H1 (cell line): Measurements from ENCODE around the gene GET3. TPM values are rescaled to one million over a fixed set of nuclear protein-coding genes. Genes with fewer than 3 reads are reported as not detected.

Source experiments
- GABPA ChIP-seq: IDR thresholded peaks from 2 replicates; pipeline ENCODE4 v1.6.1; 2011; ENCODE audit warnings: mild to moderate bottlenecking, low read length, moderate library complexity, borderline replicate concordance; ENCODE audit not compliant: insufficient read depth
- JUN ChIP-seq: IDR thresholded peaks from 2 replicates; pipeline ENCODE4 v1.6.1; 2011; ENCODE audit warnings: low read depth, mild to moderate bottlenecking, improper control_type of control experiment, low read length
- polyA plus RNA-seq, 7 experiments: library from polyadenylated mRNA; depleted of rRNA in 3 of 7; stranded (reverse) in 5 of 7; unstranded in 2 of 7; fragments of >200 nt in 5 of 7; fragments of 200-250 nt in 2 of 7; gene quantifications; 1 replicate in 5 of 7; 2 replicates in 1 of 7; 4 replicates in 1 of 7; pipeline versions ENCODE4 v1.2.1 to v1.2.3, GENCODE V29; 2011 to 2013; ENCODE audit warnings: missing spikeins in 2 of 7, mixed read lengths in 2 of 7
- total RNA-seq: library from RNA; stranded (reverse); fragmentation: NEBNext Ultra II Directional; extraction: Animal tissue kit (Norgen Biotek cat#: 25700); gene quantifications from 2 replicates; pipeline ENCODE4 v1.2.1, GENCODE V29; 2021
- TF ChIP-seq, protein P1 (sequence below): IDR thresholded peaks from 2 replicates; pipeline ENCODE4 v1.6.1; 2012; ENCODE audit warnings: inconsistent platforms

Gene GET3
- total and polyA plus RNA-seq, 2 of the 8 experiments (the other 6 are each of a cell fraction or from before 2014, with no cell fraction given) = 105 to 297 TPM

DNA sequence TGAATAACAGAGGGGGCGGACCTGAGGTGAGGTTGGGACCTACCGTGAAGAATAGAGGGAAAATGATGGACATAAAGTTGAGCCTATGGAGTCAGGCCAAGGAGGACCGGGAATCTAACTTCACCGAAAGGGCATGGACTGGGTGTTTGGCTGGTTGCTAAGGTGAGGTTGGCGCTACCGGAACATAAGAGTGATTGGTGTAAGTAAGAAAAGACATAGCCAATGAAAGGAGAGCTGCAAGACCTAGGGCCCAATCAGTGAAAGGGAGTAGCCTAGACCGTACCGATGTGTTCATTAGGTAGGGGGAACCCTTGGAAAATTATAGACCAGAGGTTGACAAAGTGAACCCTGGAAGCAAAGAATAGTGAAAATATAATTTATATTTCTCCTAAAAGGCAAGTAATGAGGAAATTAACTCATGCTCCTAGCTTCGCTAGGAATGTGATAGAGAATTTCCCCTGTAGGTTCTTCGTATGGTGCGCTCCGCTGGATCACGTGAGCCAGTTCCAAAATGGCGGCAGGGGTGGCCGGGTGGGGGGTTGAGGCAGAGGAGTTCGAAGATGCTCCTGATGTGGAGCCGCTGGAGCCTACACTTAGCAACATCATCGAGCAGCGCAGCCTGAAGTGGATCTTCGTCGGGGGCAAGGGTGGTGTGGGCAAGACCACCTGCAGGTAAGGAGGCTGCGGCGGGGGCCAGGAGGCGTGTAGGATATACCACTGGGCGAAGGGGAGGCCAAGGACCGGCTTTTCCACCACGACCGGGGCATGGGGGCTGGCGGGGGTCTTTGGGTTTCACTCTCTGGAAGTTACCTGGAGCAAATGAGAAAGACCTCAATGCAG, at the start of gene GET3 (continued):
- TF ChIP-seq GABPA (no peak), JUN (no peak)
- TF ChIP-seq, protein P1, sequence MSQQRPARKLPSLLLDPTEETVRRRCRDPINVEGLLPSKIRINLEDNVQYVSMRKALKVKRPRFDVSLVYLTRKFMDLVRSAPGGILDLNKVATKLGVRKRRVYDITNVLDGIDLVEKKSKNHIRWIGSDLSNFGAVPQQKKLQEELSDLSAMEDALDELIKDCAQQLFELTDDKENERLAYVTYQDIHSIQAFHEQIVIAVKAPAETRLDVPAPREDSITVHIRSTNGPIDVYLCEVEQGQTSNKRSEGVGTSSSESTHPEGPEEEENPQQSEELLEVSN = no peak
